Right atrium auricular region (tissue), 2 donors: ENCODE measurements around the gene HSH2D. TPM values are rescaled to one million over a fixed set of nuclear protein-coding genes. Genes with fewer than 3 reads are reported as not detected.

Experiments used
- DNase-seq: peaks from one replicate; pipeline ENCODE4 v3.0.0-alpha.2; 2019; ENCODE audit warnings: low spot score
- H3K27ac ChIP-seq, 2 donors: fragments of 200-600 bp; sonication (generic); 1 replicate in 1 of 2; 2 replicates in 1 of 2; pipeline ENCODE4 v1.5.1; 2016 to 2019
- H3K27me3 ChIP-seq, 2 donors: fragments of 200-600 bp; sonication (generic); one replicate each; pipeline versions ENCODE4 v1.5.1 to v1.6.0; 2017 to 2019
- H3K36me3 ChIP-seq: fragments of 200-600 bp; sonication (generic); one replicate; pipeline ENCODE4 v1.5.1; 2016
- H3K4me1 ChIP-seq, 2 donors: fragments of 200-600 bp; sonication (generic); one replicate each; pipeline versions ENCODE4 v1.5.1 to v1.6.0; 2017 to 2019
- H3K4me3 ChIP-seq, 2 donors: fragments of 200-600 bp; sonication (generic); 1 replicate in 1 of 2; 2 replicates in 1 of 2; pipeline ENCODE4 v1.5.1; 2017 to 2019; ENCODE audit warnings: mild to moderate bottlenecking in 1 of 2, moderate library complexity in 1 of 2
- H3K9me3 ChIP-seq, 2 donors: fragments of 200-600 bp; sonication (generic); one replicate each; pipeline ENCODE4 v1.5.1; 2019
- total RNA-seq, 2 donors: library from RNA; depleted of rRNA; stranded (reverse); fragments of >200 nt; gene quantifications; one replicate each; pipeline ENCODE4 v1.1.0, GENCODE V29; 2016
- TF ChIP-seq, protein P1 (sequence below), 2 donors: fragments of 200-600 bp; sonication (generic); IDR thresholded peaks; one replicate each; pipeline ENCODE4 v1.5.1; 2019; ENCODE audit warnings: antibody characterized with exemption in 2 of 2

The HSH2D gene
- total RNA-seq, 2 donors from 2014 or later: 1.1 TPM; not detected in 1

DNA sequence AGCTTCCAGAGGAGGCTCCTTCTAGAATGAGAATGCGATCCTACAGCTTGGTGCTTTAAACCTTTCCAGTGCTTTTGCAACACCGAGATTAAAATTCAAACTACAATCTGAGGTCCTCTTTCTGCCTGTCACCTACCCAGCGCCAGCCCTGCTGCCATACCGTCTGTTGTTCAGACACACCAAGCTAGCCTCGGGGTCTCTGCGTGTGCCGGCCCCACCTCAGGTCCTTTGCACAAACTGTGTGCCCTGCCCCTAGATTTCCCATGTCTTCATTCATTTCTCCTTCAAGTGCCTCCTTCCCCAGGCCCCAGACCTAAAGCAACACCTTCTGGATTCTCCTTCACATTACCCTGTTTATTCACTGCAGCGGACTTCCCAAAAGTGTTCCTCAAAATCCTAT lies 11.1 kb downstream of the HSH2D start:
- no peak for DNase-seq
- no peak overlapping the region for H3K27ac ChIP-seq

DNA sequence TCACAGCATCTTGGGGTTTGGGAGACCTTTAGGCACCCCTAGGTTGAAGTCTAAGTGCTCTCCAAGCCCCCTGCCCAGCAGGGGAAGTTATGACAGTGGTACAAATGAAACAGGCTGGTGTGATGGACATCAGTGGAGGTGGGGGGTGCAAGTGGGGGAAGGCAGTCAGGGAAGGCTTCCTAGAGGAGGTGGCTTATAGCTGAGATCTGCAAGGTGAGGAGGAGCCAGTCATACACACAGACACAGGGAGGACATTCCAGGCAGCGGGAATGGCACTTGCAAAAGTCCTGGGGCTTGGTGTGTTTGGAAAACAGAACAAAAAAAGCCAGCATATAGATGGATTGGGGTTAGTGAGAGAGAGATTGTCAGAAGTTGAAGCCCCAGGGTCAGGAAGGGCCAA lies 11.6 kb downstream of the HSH2D start:
- Histone ChIP-seq H3K4me1 (no peaks in the 10 kb centered on the region), H3K27ac (no peak overlapping the region), H3K27me3 (no peaks in the 10 kb centered on the region), H3K4me3 (no peak overlapping the region), H3K36me3 (no peaks in the 10 kb centered on the region), H3K9me3 (no peaks in the 10 kb centered on the region)
- DNase-seq: no peak
- TF ChIP-seq, protein P1, sequence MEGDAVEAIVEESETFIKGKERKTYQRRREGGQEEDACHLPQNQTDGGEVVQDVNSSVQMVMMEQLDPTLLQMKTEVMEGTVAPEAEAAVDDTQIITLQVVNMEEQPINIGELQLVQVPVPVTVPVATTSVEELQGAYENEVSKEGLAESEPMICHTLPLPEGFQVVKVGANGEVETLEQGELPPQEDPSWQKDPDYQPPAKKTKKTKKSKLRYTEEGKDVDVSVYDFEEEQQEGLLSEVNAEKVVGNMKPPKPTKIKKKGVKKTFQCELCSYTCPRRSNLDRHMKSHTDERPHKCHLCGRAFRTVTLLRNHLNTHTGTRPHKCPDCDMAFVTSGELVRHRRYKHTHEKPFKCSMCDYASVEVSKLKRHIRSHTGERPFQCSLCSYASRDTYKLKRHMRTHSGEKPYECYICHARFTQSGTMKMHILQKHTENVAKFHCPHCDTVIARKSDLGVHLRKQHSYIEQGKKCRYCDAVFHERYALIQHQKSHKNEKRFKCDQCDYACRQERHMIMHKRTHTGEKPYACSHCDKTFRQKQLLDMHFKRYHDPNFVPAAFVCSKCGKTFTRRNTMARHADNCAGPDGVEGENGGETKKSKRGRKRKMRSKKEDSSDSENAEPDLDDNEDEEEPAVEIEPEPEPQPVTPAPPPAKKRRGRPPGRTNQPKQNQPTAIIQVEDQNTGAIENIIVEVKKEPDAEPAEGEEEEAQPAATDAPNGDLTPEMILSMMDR (IDR thresholded peaks at IDR 0.05): no peak

More for the DNA sequence above, 11.1 kb downstream of the HSH2D start:
- Histone ChIP-seq H3K9me3 (no peaks in the 10 kb centered on the region), H3K36me3 (no peaks in the 10 kb centered on the region), H3K4me1 (no peaks in the 10 kb centered on the region), H3K4me3 (no peak overlapping the region), H3K27me3 (no peaks in the 10 kb centered on the region)
- TF ChIP-seq, protein P1 (IDR thresholded peaks at IDR 0.05): no peak

DNA sequence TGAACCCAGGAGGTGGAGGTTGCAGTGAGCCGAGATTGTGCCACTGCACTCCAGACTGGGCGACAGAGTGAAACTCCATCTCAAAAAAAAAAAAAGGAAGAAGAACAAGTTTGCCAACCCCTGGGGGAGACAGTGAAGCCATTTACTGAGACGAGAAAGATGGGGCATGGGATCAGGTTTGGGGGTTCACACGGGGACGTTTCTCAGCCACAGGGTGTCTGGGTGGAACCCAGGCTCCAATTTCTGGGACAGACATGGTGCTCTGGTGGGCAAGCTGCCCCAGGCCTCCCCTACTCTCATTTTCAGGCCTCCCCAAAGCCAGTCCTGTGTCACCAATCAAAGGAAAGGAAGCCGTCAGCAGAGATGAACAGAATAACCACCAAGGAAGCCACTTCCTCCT lies 13.4 kb downstream of the HSH2D start:
- no peaks in the 10 kb centered on the region for H3K4me1 ChIP-seq
- H3K27ac ChIP-seq: no peak overlapping the region
- no peaks in the 10 kb centered on the region for H3K27me3 ChIP-seq
- no peaks in the 10 kb centered on the region for H3K36me3 ChIP-seq
- TF ChIP-seq, protein P1 (IDR thresholded peaks at IDR 0.05): no peak
- no peak for DNase-seq
- no peak overlapping the region for H3K4me3 ChIP-seq
- no peaks in the 10 kb centered on the region for H3K9me3 ChIP-seq

DNA sequence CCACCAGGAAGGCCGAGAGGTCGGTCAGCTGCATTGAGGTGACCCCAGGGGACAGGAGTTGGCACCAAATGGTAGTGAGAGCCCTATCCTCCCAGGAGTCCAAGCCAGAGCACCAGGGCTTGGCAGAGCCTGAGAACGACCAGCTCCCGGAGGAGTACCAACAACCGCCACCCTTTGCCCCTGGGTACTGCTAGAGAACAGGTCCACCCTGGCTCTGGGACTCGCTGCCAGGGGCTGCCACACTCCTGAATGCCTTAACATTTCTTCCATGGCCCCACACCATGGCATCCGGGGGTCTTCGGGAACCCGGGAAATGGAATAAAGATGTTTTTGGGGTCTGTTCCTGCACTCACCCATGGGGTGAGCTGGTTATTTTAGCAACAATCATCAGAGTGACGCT lies 14.1 kb downstream of the HSH2D start:
- no peaks in the 10 kb centered on the region for H3K9me3 ChIP-seq

DNA sequence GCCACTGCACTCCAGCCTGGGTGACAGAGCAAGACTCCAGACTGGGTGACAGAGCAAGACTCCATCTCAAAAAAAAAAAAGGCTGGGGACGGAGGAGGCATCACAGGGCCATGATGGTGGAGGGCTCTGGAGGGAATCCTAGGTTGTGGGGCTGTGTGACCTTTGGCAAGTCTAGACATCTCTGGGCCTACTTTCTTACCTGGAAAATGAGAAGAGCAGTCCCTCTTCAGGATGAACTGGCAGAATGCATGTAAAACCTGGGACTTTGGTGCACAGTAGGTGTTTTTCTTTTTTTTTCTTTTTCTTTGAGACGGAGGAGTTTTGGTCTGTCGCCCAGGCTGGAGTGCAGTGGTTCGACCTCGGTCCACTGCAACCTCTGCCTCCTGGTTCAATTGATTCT lies 16.2 kb downstream of the HSH2D start:
- Histone ChIP-seq H3K4me1 (no peaks in the 10 kb centered on the region), H3K27ac (no peak overlapping the region), H3K36me3 (no peaks in the 10 kb centered on the region), H3K9me3 (no peaks in the 10 kb centered on the region), H3K27me3 (no peaks in the 10 kb centered on the region), H3K4me3 (no peak overlapping the region)
- TF ChIP-seq, protein P1 (IDR thresholded peaks at IDR 0.05): no peak
- no peak for DNase-seq

More for the DNA sequence above, 14.1 kb downstream of the HSH2D start:
- Histone ChIP-seq H3K4me1 (no peaks in the 10 kb centered on the region), H3K36me3 (no peaks in the 10 kb centered on the region), H3K27me3 (no peaks in the 10 kb centered on the region), H3K4me3 (no peak overlapping the region), H3K27ac (no peak overlapping the region)
- TF ChIP-seq, protein P1 (IDR thresholded peaks at IDR 0.05): no peak
- no peak for DNase-seq

DNA sequence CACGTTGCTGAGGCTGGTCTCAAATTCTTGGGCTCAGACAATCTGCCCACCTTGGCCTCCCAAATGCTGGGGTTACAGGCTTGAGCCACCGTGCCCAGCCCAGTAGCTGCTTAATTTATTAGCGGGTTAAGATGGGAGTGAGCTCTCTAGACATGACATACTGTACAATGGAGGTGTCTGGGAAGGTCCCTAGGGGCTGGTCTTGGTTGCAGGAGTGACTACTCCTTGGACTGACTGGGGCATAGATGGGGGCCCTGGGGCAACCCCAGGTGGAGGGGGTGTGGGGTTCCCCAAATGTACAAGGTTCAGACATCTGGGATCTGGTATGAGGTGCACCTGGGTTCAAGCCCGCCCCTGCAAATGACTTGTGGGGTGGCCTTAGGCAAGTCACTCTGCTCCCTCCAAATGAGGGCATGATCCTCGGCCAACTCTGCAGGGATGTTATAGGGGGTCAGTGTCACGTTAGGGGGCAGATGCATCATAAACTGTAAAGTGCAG lies 17.0 kb downstream of the HSH2D start:
- DNase-seq: no peak
- H3K27ac ChIP-seq: no peak overlapping the region
- no peaks in the 10 kb centered on the region for H3K36me3 ChIP-seq
- H3K4me3 ChIP-seq: no peak overlapping the region
- no peaks in the 10 kb centered on the region for H3K4me1 ChIP-seq
- TF ChIP-seq, protein P1 (IDR thresholded peaks at IDR 0.05): no peak
- H3K27me3 ChIP-seq: no peaks in the 10 kb centered on the region
- no peaks in the 10 kb centered on the region for H3K9me3 ChIP-seq
